Superior temporal gyrus (tissue), 1 donor: ENCODE data around the gene CD63.
"Not testable (repeated sequence)": the region's sequence is repeated elsewhere in the genome, so short reads cannot be mapped to it uniquely, and the experiment has no call there.

Source experiments
- DNase-seq: peaks from one replicate; pipeline ENCODE4 v3.0.0-alpha.2; 2016; ENCODE audit errors: extremely low spot score

The CD63 gene

GRCh38 chr12:55728939-55729818 lies at the start of gene CD63:
CD63 (minus strand) TSS chr12:55729009; CDS start chr12:55728341, 668 bp downstream.
- DNase-seq: peak; percentile 93

- no peak for DNase-seq
Measured at GRCh38 chr12:55777856-55778255, 49.0 kb upstream of the CD63 start.

GRCh38 chr12:55771736-55772135 lies 42.9 kb upstream of the CD63 start:
- no peak for DNase-seq

- DNase-seq: no peak
Measured at GRCh38 chr12:55767156-55767555, 38.3 kb upstream of the CD63 start.

GRCh38 chr12:55765736-55766290 lies 37.0 kb upstream of the CD63 start:
- DNase-seq: no peak

GRCh38 chr12:55762646-55763045 lies 33.8 kb upstream of the CD63 start:
- no peak for DNase-seq

- no peak for DNase-seq
Measured at GRCh38 chr12:55760663-55761062, 31.9 kb upstream of the CD63 start.

- DNase-seq: not testable (repeated sequence)
Measured at GRCh38 chr12:55758575-55758974, 29.8 kb upstream of the CD63 start.

- no peak for DNase-seq
Measured at GRCh38 chr12:55757701-55758100, 28.9 kb upstream of the CD63 start.

GRCh38 chr12:55755246-55755645 lies 26.4 kb upstream of the CD63 start:
- DNase-seq: no peak

- DNase-seq: no peak
Measured at GRCh38 chr12:55748230-55748993, 19.6 kb upstream of the CD63 start.

GRCh38 chr12:55746913-55747231 lies 18.1 kb upstream of the CD63 start:
- DNase-seq: no peak

GRCh38 chr12:55746174-55746912 lies 17.5 kb upstream of the CD63 start:
- DNase-seq: no peak

- DNase-seq: no peak
Measured at GRCh38 chr12:55745361-55746173, 16.8 kb upstream of the CD63 start.

- DNase-seq: no peak
Measured at GRCh38 chr12:55744340-55745030, 15.7 kb upstream of the CD63 start.

GRCh38 chr12:55743406-55744339 lies 14.9 kb upstream of the CD63 start:
- DNase-seq: no peak

GRCh38 chr12:55742719-55743405 lies 14.1 kb upstream of the CD63 start, which contains the start of gene GDF11:
GDF11 (plus strand) TSS chr12:55743122; CDS start chr12:55743317, 195 bp downstream.
- peak; percentile 87 for DNase-seq

- DNase-seq: no peak
Measured at GRCh38 chr12:55741931-55742680, 13.3 kb upstream of the CD63 start.
